ENCODE data around the gene LDLRAD2. TPM values are rescaled to one million over a fixed set of nuclear protein-coding genes. Genes with fewer than 3 reads are reported as not detected.

Gene LDLRAD2
- total RNA-seq, 4 donors from 2014 or later, result 0.60 TPM; not detected in 3

GRCh38 chr1:21836729-21837128 lies 24.7 kb downstream of the LDLRAD2 start:
- H3K4me1 ChIP-seq, result no peaks in the 10 kb centered on the region
- WGBS, 2 donors, result 91 to 96% methylated on average over 8 to 11 of the region's 13 CpGs
- DNase-seq (ENCODE audit: low spot score in 2 of 2), result no peak

GRCh38 chr1:21837476-21837875 lies 25.4 kb downstream of the LDLRAD2 start:
- DNase-seq (ENCODE audit: low spot score in 2 of 2), result no peak
- no peak overlapping the region for H3K4me3 ChIP-seq
- WGBS, 2 donors, result 91 to 94% methylated on average over 10 of the region's 10 CpGs
- TF ChIP-seq POLR2A (IDR thresholded peaks at IDR 0.05) (no peak), EP300 (IDR thresholded peaks at IDR 0.05) (no peak), CTCF (IDR thresholded peaks at IDR 0.05) (no peak)
- no peaks in the 10 kb centered on the region for H3K27me3 ChIP-seq
- H3K27ac ChIP-seq, result peak overlapping the region in 1 of 4 donors; percentile 33
- no peaks in the 10 kb centered on the region for H3K4me1 ChIP-seq
- peaks cover 17 to 100% (median 49%) of the 10 kb centered on the region in 3 donors for H3K36me3 ChIP-seq
- H3K9me3 ChIP-seq, result peaks cover 0 to 12% (median 0%) of the 10 kb centered on the region in 4 donors

More at GRCh38 chr1:21836729-21837128, 24.7 kb downstream of the LDLRAD2 start:
- H3K27me3 ChIP-seq, result no peaks in the 10 kb centered on the region
- H3K4me3 ChIP-seq, result no peak overlapping the region
- H3K27ac ChIP-seq, result peak overlapping the region in 2 of 4 donors; percentile 32 to 33
- TF ChIP-seq CTCF (IDR thresholded peaks at IDR 0.05) (no peak), POLR2A (IDR thresholded peaks at IDR 0.05) (no peak), EP300 (IDR thresholded peaks at IDR 0.05) (no peak)
- H3K9me3 ChIP-seq, result peaks cover 0 to 12% (median 0%) of the 10 kb centered on the region in 4 donors
- peaks cover 17 to 100% (median 49%) of the 10 kb centered on the region in 3 donors for H3K36me3 ChIP-seq

- no peak for TF ChIP-seq CTCF (IDR thresholded peaks at IDR 0.05)
- no peak for TF ChIP-seq POLR2A (IDR thresholded peaks at IDR 0.05)
- no peak for TF ChIP-seq EP300 (IDR thresholded peaks at IDR 0.05)
- Histone ChIP-seq H3K4me1 (no peaks in the 10 kb centered on the region), H3K27me3 (no peaks in the 10 kb centered on the region), H3K36me3 (peaks cover 12 to 100% (median 45%) of the 10 kb centered on the region in 3 donors), H3K27ac (peak overlapping the region in 1 of 4 donors; percentile 27), H3K4me3 (no peak overlapping the region), H3K9me3 (peaks cover 0 to 12% (median 0%) of the 10 kb centered on the region in 4 donors)
- 77 to 83% methylated on average over 16 to 22 of the region's 23 CpGs for WGBS, 2 donors
- no peak for DNase-seq (ENCODE audit: low spot score in 2 of 2)
These were observed 26.5 kb downstream of the LDLRAD2 start for GRCh38 chr1:21838359-21839157.

GRCh38 chr1:21839337-21840037 lies 27.4 kb downstream of the LDLRAD2 start:
- peaks cover 12 to 100% (median 38%) of the 10 kb centered on the region in 3 donors for H3K36me3 ChIP-seq
- peaks cover 0 to 6% (median 0%) of the 10 kb centered on the region in 4 donors for H3K9me3 ChIP-seq
- no peaks in the 10 kb centered on the region for H3K27me3 ChIP-seq
- H3K4me3 ChIP-seq, result no peak overlapping the region
- whole genome bisulfite sequencing, 2 donors, result 85 to 91% methylated on average over 15 to 19 of the region's 19 CpGs
- TF ChIP-seq POLR2A (IDR thresholded peaks at IDR 0.05) (no peak), CTCF (IDR thresholded peaks at IDR 0.05) (no peak), EP300 (IDR thresholded peaks at IDR 0.05) (no peak)
- no peak for DNase-seq (ENCODE audit: low spot score in 2 of 2)
- no peaks in the 10 kb centered on the region for H3K4me1 ChIP-seq
- no peak overlapping the region for H3K27ac ChIP-seq

GRCh38 chr1:21840981-21841380 lies 28.9 kb downstream of the LDLRAD2 start:
- no peak overlapping the region for H3K27ac ChIP-seq
- WGBS, 2 donors, result 83 to 90% methylated on average over 13 of the region's 13 CpGs

More at GRCh38 chr1:21840981-21841380, 28.9 kb downstream of the LDLRAD2 start:
- H3K4me1 ChIP-seq, result no peaks in the 10 kb centered on the region
- H3K4me3 ChIP-seq, result no peak overlapping the region
- DNase-seq (ENCODE audit: low spot score in 2 of 2), result no peak
- H3K27me3 ChIP-seq, result no peaks in the 10 kb centered on the region
- H3K36me3 ChIP-seq, result peaks cover 5 to 100% (median 28%) of the 10 kb centered on the region in 3 donors
- H3K9me3 ChIP-seq, result no peaks in the 10 kb centered on the region
- TF ChIP-seq CTCF (IDR thresholded peaks at IDR 0.05) (no peak), EP300 (IDR thresholded peaks at IDR 0.05) (no peak), POLR2A (IDR thresholded peaks at IDR 0.05) (no peak)
